Putamen (tissue), 1 donor: ENCODE results near the gene RHEB.

Experiments used
- DNase-seq: peaks from one replicate; pipeline ENCODE4 v3.0.0-alpha.2; 2016; ENCODE audit warnings: low spot score

The RHEB gene

DNA sequence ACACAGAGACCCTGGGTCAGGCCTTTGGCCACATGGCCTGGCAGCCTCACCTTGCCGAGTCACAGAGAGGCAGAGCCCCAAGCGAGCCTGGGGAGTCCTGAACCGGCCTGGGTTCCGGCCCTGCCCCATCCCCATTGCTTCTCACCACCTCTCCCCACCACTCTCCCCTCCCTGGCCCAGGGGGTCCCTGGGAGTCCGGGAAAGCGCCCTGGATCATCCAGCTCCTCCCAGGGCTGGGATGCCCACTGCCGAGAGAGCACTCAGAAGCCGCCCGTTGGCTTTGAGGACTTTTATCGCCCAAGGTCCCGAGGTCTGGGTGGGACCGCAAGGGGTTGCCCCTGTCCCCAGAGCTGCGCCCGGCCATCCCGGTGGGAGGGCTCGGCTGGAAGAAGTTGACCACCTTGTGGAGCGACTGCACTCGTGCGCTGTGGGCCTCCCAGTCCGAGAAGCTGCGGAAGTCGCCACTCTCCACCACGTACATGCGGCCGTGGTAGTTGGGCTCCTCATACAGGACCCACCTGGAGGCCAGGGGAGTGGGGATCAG, 87.9 kb downstream of the RHEB start:
- no peak for DNase-seq

DNA sequence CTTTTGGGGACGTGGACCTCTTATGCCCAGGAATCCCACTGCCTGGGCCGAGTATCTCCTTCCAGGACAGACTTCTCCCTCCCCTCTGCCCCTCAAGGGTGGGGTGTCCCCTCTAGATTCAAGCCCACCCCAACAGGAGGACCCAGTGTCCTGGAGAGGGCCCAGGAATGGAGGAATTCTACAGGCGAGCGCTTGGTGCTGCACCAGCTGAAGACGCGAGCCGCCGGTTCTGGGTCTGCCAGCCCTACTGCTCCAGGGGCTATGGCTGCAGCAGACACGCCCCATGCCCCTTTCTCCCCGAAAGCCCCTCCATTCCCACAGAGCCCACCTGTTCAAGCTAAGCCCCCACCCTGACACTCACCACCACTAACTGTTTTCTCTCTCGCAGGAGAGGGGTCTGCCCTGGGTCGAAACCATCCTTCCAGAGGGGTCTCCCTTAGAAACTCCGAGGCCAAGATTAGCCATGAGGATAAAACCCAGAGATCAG, 88.4 kb downstream of the RHEB start:
- no peak for DNase-seq

DNA sequence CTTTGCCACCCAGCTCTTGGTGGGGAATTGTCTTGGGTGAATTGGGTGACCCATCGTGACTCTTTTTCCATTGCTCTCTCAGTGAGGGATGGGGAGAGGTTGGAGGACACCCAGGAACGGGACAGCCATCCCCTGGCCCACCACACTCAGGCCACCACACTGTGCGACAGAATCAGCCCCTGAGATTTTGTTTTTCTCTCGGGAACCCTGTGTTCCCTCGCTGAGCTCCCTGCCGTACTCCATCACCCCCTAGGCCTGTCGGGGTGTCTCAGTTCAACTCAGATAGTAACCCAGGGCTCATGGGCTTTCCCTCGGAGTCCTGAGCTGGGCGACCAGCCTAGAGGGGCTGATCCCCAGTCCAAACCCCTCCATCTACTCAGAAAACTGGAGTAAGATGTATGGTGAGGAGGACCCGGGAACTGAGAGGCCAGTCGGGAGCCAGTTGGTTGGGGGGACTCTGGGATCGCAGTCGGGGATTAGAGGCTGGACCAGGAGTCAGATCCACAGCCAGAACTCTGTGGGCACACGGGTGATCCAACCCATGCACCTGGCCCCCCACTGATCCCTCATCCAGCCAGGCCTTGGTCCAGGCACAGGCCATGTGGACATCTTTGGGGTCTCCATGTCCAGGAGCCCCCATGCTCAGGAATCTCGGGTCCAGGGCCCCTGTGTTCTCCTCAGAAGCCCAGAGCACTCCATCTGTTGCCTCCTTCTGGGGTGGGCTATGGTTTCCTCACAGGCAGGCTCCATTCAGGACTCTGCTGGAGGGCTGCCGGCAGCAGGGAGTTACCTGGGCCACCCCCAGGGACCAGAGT, 89.1 kb downstream of the RHEB start:
- no peak for DNase-seq

DNA sequence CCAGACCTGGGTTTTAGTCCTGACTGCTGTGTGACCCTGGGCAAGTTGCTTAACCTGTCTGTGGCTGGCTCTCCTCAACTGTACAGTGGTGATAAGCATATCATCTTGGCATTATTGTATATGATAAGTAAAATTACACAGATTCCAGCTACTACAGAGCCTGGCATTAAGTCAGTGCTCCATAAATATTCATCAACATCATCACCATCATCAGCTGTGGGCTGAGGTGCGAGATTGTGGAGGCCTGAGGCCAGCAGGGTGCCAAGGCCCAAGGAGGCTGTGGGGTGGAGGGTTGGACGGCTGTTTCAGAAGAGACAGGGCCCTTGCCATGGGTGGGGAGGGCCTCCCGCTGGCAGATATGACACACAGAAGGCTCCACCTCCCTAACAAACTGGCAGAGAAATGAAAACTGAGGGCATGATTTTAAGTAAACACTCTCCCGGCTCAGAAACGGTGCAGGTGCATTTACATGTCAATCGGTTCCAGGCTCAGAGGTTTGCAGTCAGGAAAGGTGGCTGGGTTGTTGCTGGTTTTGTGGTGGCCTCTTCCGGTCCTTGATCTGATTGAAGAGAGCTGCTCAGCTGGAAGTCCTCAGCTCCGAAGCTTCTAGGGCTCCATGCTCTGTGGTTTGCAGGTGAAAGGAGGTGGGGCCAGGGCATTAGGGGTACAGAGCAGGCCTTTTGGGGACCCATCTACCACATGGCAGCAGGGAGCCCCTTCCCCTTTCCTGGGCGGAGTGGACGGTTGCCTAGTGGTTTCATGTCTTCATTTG, 89.9 kb downstream of the RHEB start:
- DNase-seq: no peak

DNA sequence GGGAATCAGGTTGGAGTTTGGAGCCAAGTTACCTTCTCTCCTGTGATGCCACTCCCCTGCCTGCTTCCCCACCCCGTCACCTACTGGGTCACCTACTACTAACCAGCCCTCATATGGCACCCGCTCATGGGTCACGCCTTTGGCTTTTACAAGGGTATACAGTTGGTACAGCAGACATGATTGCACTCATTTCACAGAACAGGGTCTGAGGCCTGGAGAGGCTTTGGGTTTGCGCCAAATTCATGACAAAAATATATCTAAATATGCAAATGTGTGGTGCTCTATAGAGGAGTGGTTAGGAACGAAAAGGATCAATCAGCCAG, 90.5 kb downstream of the RHEB start:
- no peak for DNase-seq

DNA sequence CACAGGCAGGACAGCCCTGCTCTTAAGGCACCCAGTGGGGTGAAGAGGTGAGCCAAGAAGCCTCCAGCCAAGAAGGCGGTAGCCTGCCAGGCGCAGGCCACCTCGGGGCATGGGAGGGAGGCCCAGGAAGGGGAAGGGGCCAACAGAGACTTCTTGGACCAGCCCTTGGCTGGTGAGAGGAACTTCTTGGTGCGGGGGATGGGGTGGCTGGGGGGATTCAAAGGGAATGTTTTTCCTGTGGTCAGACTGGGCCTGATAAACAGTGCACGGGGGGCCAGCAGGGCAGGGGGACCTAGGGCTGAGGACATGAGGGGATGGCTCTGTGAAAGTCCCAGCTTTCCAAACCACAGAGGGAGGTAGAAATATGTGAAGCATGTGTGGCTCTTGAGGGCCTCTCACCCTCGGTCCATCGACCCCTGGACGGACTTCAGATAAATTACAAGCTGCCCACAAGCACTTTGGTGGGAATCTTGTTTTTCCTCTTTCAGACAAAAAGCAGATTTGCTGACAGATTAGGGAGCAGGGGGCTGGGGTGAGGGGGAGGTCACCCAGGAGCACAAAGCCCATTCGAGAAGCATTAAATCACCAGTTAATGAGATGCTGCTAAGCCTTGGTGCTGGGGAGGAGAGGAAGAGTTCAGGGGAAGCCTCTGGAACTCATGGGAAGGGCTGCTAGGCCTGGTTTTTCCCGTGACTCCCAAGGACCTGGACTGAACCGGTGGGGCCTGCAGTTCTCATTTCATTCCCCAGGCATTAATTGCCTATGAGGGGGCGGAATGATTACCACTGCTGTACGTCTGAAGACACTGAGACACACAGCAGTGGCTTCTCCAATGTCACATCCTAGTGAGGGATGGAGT, 91.1 kb downstream of the RHEB start:
- peak; percentile 44 for DNase-seq

DNA sequence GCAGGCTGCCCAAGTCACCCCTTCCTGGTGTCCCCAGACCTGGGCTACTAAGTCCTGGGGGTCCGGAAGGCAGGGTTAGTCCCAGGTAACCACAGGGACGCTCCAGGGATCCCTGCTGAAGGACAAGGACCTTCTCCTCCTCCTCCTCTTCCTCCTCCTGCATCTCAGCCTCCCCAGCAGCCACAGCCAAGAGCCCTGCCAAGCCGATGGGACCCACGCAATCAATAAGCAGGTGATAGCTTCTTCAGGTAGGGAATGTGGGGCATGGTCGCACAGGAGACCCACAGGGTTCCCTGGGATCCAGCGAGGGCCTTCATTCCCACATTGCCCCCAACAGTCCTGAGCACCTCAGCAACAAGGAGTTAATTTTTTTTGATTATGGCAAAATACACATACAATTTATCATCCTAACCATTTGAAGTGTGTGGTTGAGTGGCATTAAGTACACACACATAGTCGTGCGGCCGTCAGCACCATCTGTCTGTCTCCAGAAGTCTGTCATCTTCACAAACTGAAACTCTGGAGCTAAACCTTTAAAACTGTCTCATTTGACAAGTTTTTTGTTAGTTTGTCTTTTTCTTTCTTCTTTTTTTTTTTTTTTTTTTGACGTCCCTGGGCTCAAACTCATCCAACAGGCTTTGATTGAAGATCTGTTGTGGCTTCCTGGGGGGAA, 91.9 kb downstream of the RHEB start:
- no peak for DNase-seq

DNA sequence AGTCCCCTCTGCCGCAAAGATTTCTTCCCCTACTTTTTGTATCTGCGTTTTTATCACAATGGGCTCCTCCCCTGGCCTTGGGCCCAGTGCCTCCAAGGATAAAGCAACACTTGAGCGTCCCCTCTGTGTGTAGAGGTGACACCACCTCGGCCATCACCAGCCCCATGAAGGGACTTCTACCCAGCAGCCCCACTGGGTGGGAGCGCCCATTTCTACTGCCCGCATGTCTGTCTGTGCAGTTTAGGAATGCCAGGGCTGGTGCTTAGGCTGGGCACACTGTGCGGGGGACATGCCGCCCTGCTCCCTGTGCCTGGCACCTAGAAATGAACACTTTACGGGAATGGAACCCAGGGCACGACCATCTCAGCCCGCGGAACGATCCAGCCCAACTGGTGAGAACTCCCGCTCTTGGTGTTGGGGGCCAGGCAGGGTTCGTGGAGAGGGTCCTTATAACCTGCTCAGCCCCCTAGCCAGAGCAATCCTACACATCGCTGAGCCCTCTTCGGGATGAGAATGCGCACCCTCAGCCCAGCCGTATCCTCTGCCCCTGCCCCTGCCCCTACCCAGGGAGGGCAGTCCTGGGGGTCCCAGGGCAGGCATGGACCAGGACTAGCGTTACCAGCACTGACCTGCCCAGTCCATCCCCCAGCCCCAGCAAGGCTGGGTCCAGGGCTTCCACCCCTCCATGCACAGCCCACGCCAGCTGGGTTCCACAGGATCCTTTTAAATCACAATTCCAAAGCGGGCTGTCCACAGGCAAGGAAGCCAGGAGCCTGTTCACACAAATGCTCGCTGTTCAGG, 92.6 kb downstream of the RHEB start:
- no peak for DNase-seq

DNA sequence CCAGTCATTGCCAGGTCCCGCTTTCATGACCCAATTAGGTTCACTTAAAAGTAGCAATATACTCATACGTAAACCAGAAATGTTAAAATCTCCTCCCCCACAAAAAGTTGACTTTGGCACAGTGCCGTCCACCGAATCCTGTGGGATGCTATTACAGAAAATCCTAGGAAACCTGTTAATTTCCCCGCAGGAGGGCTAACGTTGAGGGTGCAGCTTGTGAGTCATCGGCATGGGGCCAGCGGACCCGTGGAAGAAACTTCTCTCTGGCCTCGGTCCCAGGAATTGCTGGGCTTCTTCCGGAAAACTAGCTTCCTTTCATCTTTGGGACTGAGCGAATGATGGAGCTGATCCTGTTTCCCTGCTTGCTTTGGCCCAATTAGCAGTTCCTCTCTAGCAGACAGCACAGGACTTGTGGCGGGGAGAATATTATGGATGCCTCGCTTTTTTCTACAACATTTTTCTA, 93.2 kb downstream of the RHEB start:
- no peak for DNase-seq

DNA sequence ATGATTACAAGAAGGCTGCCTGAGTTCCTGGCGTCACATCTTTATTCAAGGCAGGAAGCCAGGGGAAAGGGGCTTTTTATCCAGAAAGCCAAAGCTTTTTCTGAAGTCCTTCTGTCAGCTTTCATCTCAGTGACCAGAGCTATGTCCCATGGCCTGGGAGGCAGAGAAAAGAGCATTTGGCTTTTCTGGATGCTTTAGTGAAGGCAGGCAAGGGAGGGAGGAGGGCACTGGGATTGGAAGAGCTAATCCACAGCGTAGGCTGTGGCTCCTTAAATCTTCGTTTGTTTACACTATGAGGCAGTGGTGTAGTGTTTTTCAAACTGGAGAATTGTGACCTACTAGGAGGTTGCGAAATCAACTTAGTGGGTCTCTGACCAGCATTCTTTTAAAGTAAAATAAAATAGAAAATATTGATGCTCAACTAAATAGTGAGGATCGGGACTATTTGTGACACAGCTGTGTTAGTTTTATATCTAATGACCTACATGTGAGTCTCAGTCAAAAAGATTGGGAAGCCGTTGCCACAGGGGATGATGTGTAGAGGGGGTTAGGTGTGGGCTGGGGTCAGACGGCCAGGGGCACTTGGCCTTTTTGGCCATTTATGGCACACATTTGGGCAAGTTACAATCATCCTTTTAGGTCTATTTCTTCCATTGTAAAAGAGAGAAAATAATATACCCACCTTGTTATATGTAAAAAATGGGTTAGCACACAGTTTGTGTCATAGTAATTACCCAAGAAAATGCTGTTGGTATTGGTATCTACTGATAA, 93.8 kb downstream of the RHEB start:
- no peak for DNase-seq

DNA sequence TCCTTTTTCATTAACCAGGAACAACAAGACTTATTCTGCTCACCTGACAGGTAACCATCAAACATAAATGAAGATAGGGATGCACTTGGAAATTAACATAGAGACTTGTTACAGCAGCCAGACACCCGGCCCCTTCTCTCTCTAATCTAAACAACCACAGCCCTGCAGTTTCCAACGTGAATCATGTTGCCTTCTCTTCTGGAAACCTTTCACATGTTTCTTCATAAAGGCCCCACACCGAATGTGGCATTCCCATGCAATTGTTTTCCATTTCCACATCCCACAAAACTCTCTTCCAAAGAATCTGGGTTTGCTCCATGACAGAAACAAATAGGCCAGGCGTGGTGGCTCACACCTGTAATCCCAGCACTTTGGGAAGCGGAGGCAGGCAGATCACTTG, 94.9 kb downstream of the RHEB start:
- no peak for DNase-seq

DNA sequence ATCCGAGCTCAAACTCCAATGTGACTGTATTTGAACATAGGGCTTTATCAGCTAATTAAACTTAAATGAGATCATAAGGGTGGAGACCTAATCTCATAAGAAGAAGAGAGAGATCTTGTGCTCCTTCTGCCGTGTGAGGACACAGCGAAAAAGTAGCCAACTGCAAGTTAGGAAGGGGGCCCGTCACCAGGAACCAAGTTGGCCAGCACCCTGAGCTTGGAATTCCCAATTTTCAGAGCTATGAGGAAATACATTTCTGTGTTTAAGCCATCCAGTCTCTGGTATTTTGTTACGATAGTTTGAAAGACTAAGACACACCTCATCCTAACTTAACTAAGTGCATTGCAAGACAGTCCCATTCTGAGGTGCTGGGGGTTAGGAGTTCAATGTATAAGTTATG, 95.8 kb downstream of the RHEB start:
- no peak for DNase-seq

DNA sequence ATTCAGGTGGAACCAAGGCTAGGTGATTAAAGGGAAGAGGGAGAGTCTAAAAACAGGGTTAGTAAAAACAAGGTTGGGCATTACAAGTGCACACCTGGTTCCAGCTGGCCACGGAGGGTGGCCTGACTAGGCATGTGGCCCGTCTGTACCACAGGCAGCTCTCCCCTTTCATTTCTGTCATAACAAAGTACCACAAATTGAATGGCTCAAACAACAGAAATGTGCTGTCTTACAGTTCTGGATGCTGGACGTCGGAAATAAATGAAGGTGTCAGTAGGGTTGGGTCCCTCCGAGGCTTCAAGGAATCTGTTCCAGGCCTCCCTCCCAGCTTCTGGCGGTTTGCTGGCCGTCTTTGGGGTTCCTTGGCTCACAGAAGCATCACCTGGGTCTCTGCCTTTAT, 96.5 kb downstream of the RHEB start:
- no peak for DNase-seq

DNA sequence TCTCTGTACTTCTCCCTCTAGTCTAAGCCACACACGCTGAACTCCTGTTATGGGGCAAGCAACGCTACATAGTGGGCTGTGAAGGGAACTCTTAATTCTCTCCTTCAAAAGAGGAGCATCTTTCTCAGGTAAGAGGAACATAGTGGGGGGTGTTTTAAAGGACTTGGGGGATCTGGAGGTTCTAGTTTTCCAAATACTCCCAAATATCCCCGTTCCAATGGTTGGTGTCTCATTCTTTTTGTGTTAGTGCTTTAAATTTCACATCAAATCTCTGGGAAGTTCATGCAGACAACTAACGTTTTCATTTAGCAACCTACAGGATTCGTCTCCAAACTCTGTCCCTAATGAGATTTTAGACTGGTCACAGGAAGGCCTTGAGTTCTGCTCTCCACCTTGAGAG, 97.5 kb downstream of the RHEB start:
- no peak for DNase-seq

DNA sequence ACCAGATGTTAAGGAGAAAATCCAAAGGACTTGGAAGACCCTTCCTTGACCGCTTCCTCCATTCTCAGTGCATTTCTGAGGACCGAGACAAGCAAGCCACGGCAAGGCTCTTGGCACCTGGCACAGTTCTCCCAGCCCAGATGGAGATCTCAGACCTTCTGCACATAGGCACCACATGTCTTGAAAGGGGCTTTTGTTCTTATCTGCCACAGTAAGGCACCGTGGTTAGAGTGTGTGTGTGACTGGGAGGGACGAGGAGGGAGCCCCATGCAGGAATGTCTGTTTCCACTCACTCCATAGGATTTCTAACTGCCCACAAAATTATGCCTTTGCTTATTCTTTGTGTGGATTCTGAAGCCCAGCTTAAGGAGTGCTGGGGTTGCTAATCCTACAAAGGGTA, 99.6 kb downstream of the RHEB start:
- no peak for DNase-seq

DNA sequence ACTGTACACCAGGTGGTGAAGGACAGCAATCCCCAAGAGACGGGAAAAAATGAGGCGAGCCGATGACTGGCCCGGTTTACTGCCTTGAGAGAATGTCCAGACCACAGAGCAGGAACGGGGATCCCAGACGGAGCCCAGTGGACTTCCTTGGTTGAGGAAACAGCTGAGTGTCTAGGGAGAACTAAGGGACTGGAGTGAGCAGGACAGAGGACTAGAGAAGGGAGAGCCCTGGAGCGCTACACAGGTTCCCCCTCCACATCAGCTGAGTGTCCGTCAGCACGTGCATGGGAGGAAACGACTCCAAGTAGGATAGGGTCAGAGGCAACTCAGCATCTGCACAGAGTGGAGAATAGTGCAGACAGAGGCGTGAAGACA, 102.8 kb downstream of the RHEB start:
- no peak for DNase-seq

DNA sequence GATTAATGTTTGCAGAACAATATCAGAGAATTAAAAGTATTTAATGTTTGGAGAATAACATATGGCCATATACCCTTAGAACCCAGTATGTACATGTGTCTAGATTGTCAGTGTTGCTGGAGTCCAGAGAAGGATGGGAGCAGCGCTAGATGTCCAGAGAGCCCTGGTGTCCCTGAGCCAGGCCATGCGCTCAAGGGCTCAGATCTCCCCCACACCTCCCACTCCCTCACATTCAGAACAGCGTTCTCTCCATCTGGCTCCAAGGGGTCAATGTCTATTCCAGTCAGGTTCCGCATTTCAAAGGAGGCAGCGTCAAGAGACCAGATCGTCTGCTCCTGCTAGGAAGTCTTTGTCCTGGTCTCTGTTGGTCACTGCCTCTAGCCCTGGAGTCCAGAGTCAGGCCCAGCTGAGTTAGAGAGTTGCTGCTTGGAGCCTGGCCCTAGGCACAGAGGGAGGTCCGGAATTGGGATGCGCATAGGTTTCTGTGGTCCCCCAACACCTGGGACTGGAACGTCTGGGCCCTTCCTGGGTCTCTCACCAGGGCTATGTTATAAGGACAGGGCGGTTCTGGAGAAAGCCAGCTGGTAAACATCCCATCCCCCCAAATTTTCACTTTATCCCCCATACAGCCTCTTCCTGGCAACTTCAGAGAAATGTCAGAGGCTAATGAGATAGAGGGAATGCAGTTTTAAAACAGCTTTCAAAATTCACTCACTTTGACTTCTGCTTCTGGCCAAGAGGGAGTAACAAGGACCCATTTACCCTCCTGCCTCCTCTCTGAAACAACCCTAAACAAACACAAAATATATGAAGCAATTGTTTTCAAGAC, 103.4 kb downstream of the RHEB start:
- no peak for DNase-seq
